Fibroblast of the aortic adventitia (primary cell): ENCODE results near the gene PHETA1. TPM values are rescaled to one million over a fixed set of nuclear protein-coding genes. Genes with fewer than 3 reads are reported as not detected.

Experiments
- DNase-seq: peaks from one replicate; pipeline ENCODE4 v3.0.0-alpha.2; 2010; ENCODE audit warnings: low read depth
- H3K4me3 ChIP-seq: 2 replicates; pipeline ENCODE4 v1.5.1; 2011; ENCODE audit warnings: low read depth, mild to moderate bottlenecking, control low read depth, low read length, moderate library complexity
- total RNA-seq: library from RNA; depleted of rRNA; stranded (reverse); fragments of >200 nt; gene quantifications from 2 replicates; pipeline ENCODE4 v1.2.3, GENCODE V29; 2012; ENCODE audit warnings: low replicate concordance
- TF ChIP-seq, protein P1 (sequence below): IDR thresholded peaks from 2 replicates; pipeline ENCODE4 v1.5.1; 2011; ENCODE audit warnings: mild to moderate bottlenecking, low read length, control low read depth, inconsistent platforms; ENCODE audit not compliant: insufficient read depth

The PHETA1 gene
- total RNA-seq, 1 donor: 7.3 TPM

DNA sequence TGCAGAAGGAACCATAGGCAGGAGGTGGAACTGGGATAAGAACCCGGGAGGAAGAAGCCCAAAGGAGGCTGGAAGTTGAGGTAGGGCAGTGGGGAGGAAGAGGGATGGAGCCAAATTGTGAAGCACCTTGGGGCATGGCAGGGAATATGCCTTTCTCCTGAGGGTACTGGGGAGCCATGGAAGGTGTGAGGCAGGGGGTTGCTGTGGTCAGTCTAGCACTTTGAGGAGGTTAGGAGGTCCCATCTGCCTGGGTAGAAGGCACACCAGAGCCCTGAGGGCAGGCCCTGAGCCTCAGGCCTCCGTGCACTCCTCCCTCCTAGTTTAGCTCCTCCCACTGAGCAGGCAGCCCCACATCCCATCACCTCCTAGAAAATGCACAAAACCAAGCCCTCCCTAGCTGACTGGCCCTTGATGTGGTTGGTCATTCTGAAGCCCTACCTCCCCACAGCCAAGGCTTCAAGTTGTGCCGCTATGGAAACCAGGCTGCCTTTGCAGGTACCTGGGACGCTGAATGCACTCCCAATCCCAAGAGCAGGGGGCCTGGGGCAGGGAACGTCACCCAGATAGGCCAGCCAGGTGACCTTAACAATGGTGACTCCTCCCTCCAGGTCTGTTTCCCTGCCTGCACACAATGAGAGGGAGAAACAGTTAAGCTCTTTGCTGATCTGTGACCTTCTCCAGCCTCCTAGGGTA lies 15.1 kb downstream of the PHETA1 start:
- TF ChIP-seq, protein P1, sequence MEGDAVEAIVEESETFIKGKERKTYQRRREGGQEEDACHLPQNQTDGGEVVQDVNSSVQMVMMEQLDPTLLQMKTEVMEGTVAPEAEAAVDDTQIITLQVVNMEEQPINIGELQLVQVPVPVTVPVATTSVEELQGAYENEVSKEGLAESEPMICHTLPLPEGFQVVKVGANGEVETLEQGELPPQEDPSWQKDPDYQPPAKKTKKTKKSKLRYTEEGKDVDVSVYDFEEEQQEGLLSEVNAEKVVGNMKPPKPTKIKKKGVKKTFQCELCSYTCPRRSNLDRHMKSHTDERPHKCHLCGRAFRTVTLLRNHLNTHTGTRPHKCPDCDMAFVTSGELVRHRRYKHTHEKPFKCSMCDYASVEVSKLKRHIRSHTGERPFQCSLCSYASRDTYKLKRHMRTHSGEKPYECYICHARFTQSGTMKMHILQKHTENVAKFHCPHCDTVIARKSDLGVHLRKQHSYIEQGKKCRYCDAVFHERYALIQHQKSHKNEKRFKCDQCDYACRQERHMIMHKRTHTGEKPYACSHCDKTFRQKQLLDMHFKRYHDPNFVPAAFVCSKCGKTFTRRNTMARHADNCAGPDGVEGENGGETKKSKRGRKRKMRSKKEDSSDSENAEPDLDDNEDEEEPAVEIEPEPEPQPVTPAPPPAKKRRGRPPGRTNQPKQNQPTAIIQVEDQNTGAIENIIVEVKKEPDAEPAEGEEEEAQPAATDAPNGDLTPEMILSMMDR: no peak
- H3K4me3 ChIP-seq: no peak overlapping the region
- DNase-seq: no peak

DNA sequence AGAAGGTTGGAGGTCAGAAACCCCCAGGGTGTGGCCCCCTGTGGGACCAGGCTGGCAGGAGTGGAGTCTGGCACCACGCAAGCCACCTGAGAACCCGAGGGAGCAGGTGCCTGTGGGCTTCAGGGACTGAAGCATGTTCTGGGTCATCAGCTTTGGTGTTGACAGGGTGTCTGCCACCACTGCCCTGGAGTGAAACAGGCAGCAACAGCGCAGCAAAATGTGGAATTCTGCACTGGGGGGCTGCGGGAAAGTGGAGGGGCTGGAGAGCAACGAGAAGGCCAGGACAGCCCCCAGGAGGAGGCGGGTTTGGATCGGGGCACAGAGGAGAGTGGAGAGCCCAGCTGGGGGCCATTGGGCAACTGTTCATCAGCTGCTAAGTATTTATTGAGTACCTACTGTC lies 15.9 kb downstream of the PHETA1 start:
- no peak for DNase-seq
- TF ChIP-seq, protein P1: no peak
- no peak overlapping the region for H3K4me3 ChIP-seq

DNA sequence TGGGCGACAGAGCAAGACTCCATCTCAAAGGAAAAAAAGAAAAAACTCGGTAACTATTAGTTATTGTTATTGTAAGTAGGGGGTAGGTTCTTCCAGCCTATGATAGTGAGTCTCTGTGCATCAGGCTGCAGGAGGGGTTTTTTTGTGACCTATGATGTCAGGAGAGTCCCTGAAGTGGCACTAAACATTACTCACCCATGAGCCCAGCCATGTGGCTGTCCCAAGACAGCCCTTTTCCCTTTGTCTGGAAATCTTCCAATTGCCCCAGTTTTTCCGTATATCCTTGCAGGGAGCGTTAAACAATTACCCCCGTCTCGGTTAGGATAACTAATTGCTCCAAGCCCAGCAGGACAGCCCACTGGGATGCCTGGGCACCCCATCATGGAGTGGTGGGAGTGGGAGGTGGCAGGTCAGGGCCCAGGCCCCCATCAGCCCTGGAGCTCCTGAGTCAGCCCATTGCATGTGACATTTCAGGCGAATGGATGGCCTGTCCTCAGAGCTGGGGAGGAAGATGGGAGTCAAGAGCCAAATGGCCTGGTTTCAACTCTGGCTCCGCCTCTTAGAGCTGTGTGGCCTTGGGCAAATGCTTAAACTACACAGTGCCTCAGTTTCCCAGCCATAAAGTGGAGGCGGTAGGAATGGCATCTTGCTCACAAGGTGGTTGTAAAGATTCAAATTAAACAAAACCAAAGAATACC lies 16.4 kb downstream of the PHETA1 start:
- no peak overlapping the region for H3K4me3 ChIP-seq
- DNase-seq: no peak
- TF ChIP-seq, protein P1: no peak

DNA sequence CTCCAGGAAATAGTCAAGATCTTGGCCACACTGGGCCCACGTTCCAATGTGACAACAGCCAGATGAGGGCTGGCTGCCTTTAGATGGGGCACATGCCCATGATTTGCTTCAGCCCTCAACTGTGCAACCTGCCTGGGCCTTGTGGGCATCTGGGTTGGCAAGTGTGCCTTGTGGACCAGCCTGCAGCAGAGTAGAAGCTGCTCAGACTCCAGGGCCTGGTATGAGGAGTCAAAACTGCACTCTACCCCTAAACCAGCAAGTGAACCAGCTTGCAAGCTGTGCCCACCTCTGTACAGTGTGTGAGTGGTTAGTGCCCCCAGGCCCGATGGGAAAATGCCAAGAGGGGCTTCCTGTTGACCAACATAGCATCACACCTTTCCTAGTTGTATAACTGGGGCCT lies 17.9 kb downstream of the PHETA1 start:
- H3K4me3 ChIP-seq: no peak overlapping the region
- TF ChIP-seq, protein P1: no peak

DNA sequence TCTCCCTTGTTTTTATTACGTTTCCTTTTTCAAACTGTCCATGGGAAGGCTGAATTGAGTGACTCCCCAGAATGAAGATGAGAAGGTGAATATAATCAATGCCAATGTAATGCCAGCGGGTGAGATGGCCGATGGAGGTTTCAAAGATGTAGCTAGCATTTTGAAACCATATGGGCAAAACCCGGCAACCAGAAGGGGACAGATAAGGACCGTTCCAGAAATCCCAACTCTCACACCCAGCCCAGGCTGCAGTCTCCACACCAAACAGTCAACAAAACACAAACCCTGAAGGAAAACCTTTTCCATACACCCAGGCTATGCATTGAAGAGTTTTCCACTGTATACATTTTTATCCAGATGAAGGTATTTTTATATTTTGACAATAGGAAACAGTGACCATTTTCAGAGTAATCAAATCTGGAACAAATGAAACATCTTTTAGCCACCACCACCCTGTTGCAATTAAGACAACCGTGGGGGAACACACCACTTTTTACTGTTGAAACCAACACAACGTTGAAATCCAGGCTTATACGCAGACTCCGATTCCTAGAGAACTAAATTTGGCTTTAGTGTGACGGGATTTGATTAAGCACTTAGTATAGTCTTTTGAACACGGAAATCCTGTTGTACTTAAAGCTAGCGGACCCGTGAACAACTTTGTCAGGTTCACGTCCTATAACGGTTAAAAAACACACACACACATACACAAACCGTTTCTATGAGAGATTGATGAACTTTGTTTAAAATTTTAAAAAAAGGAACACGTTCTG lies 19.0 kb downstream of the PHETA1 start:
- H3K4me3 ChIP-seq: no peak overlapping the region
- no peak for DNase-seq
- TF ChIP-seq, protein P1: no peak

More for the DNA sequence above, 17.9 kb downstream of the PHETA1 start:
- no peak for DNase-seq

DNA sequence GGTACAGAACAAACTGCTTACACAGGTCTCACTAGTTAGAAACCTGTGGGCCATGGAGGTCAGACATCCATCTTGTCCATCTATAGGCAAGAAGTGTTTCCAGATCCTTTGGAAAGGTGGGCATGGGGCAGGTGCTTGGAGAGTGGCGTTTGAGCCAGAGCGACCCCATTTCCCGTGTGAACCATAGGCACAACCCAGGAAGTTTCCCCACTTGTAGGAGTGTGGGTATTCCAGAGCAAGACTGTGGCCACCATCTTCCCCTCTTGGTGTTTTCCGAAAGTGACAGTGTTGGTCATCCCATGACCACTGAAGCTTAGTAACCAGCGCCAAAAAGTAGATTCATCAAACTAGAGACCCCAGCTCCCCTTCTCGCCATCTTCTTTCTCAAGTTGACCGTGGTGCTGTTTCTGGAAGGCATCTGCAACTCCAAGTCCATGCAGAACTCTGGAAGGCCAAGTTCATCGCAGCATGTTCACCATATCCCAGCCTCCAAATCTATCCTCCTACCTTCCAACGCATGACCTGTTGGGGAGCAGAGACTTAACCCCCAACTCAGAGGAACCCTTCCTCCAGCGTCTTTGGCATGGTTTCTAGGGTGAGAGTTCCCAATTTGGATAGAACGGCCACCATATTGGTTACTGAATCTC lies 19.7 kb downstream of the PHETA1 start:
- no peak overlapping the region for H3K4me3 ChIP-seq

More for the DNA sequence above, 19.7 kb downstream of the PHETA1 start:
- TF ChIP-seq, protein P1: no peak
- no peak for DNase-seq
